Germinal center (tissue), 1 donor: ENCODE measurements around the gene SLC35D3.
"Not testable (repeated sequence)": the region's sequence is repeated elsewhere in the genome, so short reads cannot be mapped to it uniquely, and the experiment has no call there.

Source experiments
- DNase-seq: peaks from one replicate; pipeline ENCODE4 v3.0.0; 2012; ENCODE audit warnings: mixed read lengths, low spot score

Gene SLC35D3, protein sequence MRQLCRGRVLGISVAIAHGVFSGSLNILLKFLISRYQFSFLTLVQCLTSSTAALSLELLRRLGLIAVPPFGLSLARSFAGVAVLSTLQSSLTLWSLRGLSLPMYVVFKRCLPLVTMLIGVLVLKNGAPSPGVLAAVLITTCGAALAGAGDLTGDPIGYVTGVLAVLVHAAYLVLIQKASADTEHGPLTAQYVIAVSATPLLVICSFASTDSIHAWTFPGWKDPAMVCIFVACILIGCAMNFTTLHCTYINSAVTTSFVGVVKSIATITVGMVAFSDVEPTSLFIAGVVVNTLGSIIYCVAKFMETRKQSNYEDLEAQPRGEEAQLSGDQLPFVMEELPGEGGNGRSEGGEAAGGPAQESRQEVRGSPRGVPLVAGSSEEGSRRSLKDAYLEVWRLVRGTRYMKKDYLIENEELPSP

DNA sequence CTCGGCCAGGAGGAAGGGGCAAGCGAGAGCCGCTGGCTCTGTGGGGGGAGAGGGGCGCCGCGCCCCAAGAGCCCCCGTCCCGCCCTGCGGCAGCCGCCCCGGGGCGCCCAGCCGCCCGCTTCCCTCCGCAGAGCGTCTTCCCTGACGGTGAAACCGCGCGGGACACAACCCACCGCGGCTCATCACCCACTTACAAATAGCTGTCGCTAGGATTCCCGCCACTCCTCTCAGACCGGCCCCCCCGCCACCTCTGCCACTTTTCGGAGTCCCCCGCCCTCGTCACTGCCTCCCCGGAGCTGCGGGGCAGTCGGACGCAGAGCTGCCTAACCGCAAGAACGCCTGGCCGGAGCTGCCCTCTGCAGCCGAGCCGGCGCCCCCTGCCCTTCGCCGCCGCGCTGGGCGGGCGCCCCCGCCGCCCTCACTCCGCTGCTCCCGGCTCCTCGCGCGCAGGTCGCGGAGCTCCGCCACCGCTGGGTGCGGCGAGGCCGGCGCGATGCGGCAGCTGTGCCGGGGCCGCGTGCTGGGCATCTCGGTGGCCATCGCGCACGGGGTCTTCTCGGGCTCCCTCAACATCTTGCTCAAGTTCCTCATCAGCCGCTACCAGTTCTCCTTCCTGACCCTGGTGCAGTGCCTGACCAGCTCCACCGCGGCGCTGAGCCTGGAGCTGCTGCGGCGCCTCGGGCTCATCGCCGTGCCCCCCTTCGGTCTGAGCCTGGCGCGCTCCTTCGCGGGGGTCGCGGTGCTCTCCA, at the start of gene SLC35D3:
SLC35D3 (plus strand) TSS at position 366 of the 749 bp plus-strand sequence; CDS start at position 494, 128 bp downstream.
- DNase-seq, result peak; percentile 24

DNA sequence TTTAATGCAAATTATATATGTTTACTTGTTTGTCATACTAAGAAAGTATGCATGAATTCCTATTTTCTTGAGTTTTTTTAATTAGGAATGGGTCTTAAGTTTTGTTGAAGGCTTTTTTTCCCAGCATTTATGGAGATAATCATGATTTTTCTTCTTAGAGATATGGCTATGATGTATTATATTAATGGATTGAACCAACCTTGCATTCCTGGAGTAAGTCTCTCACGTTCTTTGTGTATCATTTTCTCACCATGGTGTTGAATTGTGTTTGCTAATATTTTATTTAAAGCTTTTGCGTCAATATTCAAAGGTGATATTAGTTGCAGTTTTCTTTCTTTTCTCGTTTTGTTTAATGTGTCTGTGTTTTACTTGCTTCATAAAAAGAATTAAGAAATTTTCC, 48.4 kb upstream of the SLC35D3 start:
- DNase-seq, result no peak

DNA sequence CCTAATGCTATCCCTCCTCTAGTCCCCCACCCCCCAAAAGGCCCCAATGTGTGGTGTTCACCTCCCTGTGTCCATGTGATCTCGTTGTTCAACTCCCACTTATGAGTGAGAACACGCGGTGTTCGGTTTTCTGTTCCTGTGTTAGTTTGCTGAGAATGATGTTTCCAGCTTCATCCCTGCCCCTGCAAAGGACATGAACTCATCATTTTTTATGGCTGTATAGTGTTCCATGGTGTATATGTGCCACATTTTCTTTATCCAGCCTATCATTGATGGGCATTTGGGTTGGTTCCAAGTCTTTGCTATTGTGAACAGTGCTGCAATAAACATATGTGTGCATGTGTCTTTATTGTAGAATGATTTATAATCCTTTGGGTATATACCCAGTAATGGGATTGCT, 45.6 kb upstream of the SLC35D3 start:
- DNase-seq, result not testable (repeated sequence)

- no peak for DNase-seq
Observed at GRCh38 chr6:136880748-136881460, 41.2 kb upstream of the SLC35D3 start.

DNA sequence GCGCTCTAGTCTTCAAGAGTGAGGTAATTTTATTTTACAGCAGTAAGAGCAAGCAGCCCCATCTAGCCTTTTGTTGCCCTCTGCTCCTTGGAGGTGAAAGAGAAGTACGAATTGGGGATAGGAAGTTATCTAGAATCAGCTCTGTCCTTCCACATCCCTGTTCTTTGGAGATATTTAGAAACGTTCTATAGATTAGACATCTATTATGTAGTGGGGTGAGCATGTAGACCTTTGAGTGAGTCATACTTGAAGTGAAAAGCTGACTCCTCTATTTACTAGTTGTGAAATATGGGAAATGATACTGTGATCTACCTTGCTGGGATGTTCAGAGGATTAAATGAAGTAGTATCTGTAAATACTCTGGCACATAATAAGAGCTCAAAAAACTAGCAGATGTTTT, 36.0 kb upstream of the SLC35D3 start:
- no peak for DNase-seq

DNA sequence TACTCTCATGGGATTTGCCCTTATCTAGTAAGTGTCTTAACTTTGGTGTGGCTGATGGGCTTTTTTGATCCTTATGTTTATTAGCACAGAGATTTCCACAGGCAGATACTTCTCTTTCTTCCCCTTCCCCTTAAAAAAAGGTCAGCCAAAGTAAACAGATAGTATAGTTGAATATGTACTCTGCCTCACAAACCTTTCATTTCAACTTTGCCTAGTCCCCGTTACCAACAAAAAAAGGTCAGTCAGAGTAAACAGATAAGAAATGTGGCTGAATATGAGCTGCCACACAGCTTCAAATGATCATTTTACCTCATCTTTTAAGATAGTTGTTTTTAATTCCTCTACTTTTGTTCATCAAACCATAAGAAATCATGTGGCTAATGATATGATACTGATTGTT, 34.1 kb upstream of the SLC35D3 start:
- no peak for DNase-seq

DNA sequence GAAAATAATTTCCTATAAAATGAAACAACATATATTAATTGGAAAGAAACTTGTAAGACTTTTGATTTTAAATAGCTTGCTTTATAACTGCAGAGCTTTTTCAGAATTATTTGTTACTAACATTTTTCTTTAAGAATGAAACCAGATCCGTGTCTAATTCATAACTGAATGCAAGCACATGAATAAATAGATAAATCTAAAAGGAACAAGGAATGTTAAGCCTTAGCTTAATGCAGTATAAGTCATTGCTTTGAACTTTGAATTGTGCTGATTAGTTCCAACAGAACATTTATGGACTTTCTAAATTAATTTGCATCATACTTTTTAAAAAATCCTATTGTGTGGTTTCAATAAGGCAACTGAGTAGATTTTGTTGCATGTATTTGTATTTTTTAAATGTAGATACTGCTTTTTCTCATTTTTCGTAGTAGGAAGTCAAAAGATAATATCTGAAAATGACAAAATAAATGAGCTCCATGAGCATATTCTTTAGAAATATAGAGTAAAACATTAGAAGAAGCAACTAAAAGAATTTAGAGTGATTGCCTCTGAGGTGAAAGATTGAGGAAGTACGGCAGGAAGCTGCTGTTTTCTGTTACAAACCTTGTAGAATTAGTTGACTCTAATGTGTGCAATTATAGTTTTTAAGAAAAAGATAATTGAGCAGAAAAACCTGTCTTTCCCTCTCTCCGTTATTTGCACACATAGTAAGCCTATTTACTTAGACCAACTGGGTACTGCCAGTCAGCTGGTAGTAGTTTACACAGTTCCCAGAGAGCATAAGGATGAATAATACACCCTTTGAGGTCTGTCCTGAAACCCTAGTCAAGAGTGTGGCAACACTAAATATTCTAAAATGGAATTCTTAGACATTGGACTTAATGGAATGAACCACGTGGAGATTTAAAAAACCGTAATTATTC, 32.6 kb upstream of the SLC35D3 start:
- DNase-seq, result no peak

GRCh38 chr6:136890194-136890839, 31.8 kb upstream of the SLC35D3 start:
- DNase-seq, result no peak

DNA sequence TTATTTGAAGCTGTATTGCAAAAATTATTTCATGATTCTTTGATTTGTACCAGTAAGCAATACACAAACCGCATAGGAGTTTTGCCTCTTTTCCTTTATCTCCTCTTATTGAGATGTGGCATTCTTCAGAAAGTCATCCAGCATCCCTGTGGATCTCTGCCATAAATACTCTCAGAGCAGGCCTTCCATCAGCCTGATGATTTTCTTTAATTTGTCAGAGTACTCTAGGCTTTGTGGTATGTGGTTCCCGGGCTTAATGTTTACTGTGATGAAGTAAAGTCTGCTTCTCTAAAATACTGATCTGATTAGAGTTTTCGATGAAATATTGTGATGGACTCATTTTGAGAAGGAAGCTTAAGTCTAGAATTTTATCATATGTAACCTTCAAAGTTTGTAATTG, 31.1 kb upstream of the SLC35D3 start:
- no peak for DNase-seq

- no peak for DNase-seq
Observed at GRCh38 chr6:136893187-136893586, 28.9 kb upstream of the SLC35D3 start.

DNA sequence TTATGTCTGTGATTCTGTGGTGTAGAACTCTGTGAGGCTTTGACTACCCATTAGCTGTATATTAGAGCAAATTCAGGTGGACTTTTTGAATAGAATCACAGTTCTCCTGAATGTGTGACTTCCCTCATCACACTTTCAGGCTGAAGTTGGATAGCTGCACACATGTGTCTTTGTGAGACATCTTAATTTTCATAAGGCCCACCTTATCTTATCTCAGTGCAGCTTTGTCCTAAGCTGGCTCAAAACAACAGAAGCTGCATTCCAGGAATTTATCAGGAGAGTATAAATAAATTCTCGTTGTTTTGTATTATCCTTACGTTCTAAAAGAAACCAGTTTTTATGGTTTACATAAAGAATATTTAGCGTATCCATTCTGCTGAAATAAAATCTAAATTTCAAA, 26.2 kb upstream of the SLC35D3 start:
- no peak for DNase-seq

GRCh38 chr6:136897071-136897470, 25.0 kb upstream of the SLC35D3 start:
- DNase-seq, result no peak

DNA sequence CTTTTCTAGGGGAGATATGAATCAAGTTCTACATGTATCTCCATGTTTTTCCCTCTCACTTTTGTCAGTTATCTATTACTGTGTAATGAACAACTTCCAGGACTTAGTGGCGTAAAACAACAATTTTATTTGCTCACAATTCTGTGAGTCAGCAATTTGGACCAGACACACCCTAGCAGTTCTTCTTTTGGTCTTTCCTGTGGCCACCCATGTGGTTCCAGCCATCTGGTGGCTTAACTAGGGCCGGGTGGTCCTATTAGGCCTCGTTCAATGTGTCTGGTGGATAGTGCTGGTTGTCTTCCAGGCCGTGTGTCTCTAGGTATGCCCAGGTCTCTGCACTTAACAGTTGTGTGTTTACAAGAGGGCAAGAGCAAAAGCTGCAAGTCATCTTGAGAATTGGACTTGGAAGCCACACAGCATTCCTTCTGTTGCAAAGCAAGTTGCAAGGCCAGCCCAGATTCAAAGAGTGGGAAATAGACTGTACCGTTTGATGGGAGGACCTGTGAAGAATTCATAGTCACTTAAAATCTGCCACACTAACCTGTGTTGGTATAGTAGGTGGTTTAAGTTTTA, 20.8 kb upstream of the SLC35D3 start:
- DNase-seq, result no peak

GRCh38 chr6:136904477-136904876, 17.6 kb upstream of the SLC35D3 start:
- DNase-seq, result not testable (repeated sequence)

GRCh38 chr6:136914947-136915346, 7.2 kb upstream of the SLC35D3 start:
- DNase-seq, result no peak

GRCh38 chr6:136918706-136919105, 3.4 kb upstream of the SLC35D3 start:
- DNase-seq, result no peak

DNA sequence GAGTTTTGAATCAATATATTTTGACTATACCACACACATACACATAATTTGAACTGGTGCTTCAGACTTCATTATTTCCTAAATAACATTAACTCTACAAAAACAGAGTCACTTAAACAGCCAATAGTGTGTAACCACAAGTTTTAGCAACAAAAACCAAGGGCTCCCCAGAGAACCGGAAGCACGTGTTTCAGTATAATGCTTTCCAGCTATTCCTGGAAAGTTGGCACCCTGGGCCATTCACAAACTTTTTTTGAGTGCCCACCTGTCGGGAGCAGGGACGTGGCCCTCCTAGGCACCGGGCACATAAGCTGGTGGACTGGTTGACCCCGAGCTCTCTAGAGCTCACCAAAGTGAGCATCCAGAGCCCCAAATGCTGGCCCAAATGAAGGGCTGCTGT, 1.9 kb upstream of the SLC35D3 start:
- DNase-seq, result no peak

GRCh38 chr6:136920671-136921380, 1.3 kb upstream of the SLC35D3 start:
- DNase-seq, result peak; percentile 9

DNA sequence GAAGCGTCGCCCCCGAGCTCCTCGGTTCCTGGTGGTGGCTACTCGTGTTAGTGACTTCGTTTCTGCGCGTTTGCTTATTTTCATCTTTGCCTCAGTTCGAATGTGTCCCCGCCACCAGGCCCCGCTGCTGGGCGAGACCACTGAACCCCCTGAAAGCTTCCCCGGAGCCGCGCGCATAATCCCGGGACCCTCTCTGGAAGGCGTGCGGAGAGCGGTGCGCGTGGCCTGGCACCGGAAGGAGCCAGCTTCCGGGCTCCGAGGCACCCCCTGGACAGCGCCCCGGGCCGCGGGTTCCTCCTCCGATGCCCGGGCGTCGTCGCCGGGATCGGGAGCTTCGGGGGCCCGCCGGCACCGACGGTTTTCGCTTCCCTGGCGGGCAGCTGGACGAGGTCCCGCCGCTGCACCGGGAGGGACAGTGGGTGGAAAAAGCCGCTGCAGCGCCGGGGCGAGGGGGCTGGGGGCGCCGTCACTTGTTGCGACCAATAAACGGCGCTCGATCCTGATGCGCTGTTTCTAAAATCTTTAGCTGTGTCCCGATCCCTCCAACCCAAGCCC, 643 bp upstream of the SLC35D3 start:
- DNase-seq, result peak; percentile 9

- DNase-seq, result peak; percentile 16
Observed at GRCh38 chr6:136922685-136923006, 545 bp downstream of the SLC35D3 start.
